Tibial nerve (tissue), 4 donors: ENCODE results near the gene AAMP. TPM values are rescaled to one million over a fixed set of nuclear protein-coding genes. Genes with fewer than 3 reads are reported as not detected.

Source experiments
- DNase-seq, 2 donors: peaks; one replicate each; pipeline ENCODE4 v3.0.0-alpha.2; 2019; ENCODE audit warnings: low spot score in 2 of 2
- H3K27ac ChIP-seq, 4 donors: fragments of 200-600 bp; sonication (generic) in 3 of 4; one replicate each; pipeline ENCODE4 v1.5.1; 2017 to 2019; ENCODE audit warnings: mild to moderate bottlenecking in 1 of 4
- H3K27me3 ChIP-seq, 2 donors: fragments of 200-600 bp; sonication (generic) in 1 of 2; one replicate each; pipeline versions ENCODE4 v1.5.1 to v1.6.0; 2017 to 2019
- H3K36me3 ChIP-seq, 3 donors: fragments of 200-600 bp; sonication (generic); one replicate each; pipeline ENCODE4 v1.5.1; 2018 to 2019
- H3K4me1 ChIP-seq, 4 donors: fragments of 200-600 bp; sonication (generic) in 3 of 4; one replicate each; pipeline ENCODE4 v1.5.1; 2017 to 2019
- H3K4me3 ChIP-seq, 4 donors: fragments of 200-600 bp; sonication (generic) in 3 of 4; one replicate each; pipeline ENCODE4 v1.5.1; 2017 to 2019; ENCODE audit warnings: mild to moderate bottlenecking in 1 of 4, moderate library complexity in 1 of 4
- H3K9me3 ChIP-seq, 4 donors: fragments of 200-600 bp; sonication (generic) in 3 of 4; one replicate each; pipeline ENCODE4 v1.5.1; 2017 to 2019
- EP300 ChIP-seq, 2 donors: sonication (generic); formaldehyde crosslinking; IDR thresholded peaks; one replicate each; pipeline ENCODE4 v1.6.1; 2017; ENCODE audit warnings: antibody characterized with exemption in 2 of 2, mild to moderate bottlenecking in 1 of 2
- POLR2A ChIP-seq, 2 donors: fragments of 450-650 bp; IDR thresholded peaks; one replicate each; pipeline ENCODE4 v1.6.1; 2017; ENCODE audit warnings: antibody characterized with exemption in 2 of 2, mild to moderate bottlenecking in 2 of 2, moderate library complexity in 2 of 2
- WGBS, 2 donors: methylation state at CpG; one replicate each; pipeline ENCODE4 v1.1.5; 2018; 5-methylcytosine and 5-hydroxymethylcytosine counted together
- total RNA-seq, 4 donors: library from RNA; depleted of rRNA; stranded (reverse); fragments of >200 nt; gene quantifications; one replicate each; pipeline ENCODE4 v1.1.0, GENCODE V29; 2016
- TF ChIP-seq, protein P1 (sequence below), 5 experiments: fragments of 200-600 bp in 3 of 5; fragments of 450-650 bp in 2 of 5; sonication (generic) in 3 of 5; IDR thresholded peaks; one replicate each; pipeline ENCODE4 v1.5.1; 2016 to 2019; ENCODE audit warnings: antibody characterized with exemption in 5 of 5, mild to moderate bottlenecking in 3 of 5, moderate library complexity in 2 of 5

The AAMP gene
- total RNA-seq, 4 donors from 2014 or later: 111 to 179 (median 143) TPM

DNA sequence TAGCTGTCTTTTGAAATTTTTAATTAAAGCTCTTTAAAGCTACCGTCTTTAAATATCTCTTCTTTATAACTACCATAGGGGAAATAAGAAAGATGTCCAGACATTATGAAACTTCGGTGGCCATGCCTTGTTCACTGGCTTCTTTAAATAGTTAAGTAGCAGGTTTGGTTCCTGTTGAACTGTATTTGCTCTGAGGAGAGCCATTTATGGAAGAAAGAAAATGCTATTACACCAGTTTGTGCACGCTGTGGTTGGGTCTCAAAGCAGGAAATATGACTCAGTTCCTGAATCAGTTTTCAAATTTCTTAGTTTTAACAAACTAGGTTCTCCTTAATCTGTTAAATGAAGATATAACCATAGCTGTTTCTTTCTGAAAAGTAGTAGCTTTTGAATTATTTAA, 40.7 kb downstream of the AAMP start:
- no peaks in the 10 kb centered on the region for H3K27me3 ChIP-seq
- H3K4me3 ChIP-seq: no peak overlapping the region
- peak overlapping the region in 3 of 4 donors; percentile 8 to 48 (median 38) for H3K27ac ChIP-seq
- DNase-seq: no peak
- TF ChIP-seq EP300 (IDR thresholded peaks at IDR 0.05): peak in 1 of 2 donors; percentile 53
- TF ChIP-seq, protein P1, sequence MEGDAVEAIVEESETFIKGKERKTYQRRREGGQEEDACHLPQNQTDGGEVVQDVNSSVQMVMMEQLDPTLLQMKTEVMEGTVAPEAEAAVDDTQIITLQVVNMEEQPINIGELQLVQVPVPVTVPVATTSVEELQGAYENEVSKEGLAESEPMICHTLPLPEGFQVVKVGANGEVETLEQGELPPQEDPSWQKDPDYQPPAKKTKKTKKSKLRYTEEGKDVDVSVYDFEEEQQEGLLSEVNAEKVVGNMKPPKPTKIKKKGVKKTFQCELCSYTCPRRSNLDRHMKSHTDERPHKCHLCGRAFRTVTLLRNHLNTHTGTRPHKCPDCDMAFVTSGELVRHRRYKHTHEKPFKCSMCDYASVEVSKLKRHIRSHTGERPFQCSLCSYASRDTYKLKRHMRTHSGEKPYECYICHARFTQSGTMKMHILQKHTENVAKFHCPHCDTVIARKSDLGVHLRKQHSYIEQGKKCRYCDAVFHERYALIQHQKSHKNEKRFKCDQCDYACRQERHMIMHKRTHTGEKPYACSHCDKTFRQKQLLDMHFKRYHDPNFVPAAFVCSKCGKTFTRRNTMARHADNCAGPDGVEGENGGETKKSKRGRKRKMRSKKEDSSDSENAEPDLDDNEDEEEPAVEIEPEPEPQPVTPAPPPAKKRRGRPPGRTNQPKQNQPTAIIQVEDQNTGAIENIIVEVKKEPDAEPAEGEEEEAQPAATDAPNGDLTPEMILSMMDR (IDR thresholded peaks at IDR 0.05): no peak
- H3K36me3 ChIP-seq: peaks cover 0 to 92% (median 11%) of the 10 kb centered on the region in 3 donors
- 35 to 40% methylated on average over 3 of the region's 3 CpGs for WGBS, 2 donors
- H3K4me1 ChIP-seq: peaks cover 0 to 56% (median 22%) of the 10 kb centered on the region in 4 donors
- H3K9me3 ChIP-seq: no peaks in the 10 kb centered on the region

DNA sequence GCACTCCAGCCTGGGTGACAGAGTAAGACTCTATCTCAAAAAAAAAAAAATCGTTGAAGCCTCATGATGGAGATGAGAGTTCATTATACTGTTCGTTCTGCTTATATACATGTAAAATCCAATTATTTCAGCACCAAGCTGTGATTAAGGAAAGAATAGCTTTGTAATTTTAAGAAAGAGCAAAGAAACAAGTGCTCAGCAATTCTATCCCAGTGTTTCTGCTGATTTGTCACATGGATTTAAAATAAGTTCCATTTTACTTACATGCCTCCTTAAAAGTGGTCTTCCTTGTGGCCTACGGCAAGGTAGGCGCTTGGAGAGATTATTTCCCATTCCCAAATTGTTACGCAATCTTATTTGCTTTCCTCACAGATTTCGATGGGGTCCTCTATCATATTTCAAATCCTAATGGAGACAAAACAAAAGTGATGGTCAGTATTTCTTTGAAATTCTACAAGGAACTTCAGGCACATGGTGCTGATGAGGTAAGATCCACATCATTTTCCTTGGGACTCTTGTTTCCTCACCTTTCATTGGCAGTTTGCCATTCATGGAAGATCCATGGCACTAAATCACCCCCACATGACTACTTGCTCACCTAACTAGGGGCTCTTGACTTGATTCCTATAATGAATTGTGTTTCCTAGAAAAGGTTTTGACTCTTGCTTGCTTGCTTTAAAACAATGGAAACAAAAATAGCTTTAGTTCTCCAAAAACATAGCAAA, 41.4 kb downstream of the AAMP start:
- WGBS, 2 donors: 83 to 87% methylated on average over 6 of the region's 6 CpGs
- Histone ChIP-seq H3K27ac (peak overlapping the region in 3 of 4 donors; percentile 8 to 43 (median 38)), H3K27me3 (no peaks in the 10 kb centered on the region), H3K4me1 (peaks cover 0 to 61% (median 26%) of the 10 kb centered on the region in 4 donors), H3K36me3 (peaks cover 0 to 91% (median 11%) of the 10 kb centered on the region in 3 donors), H3K4me3 (no peak overlapping the region), H3K9me3 (no peaks in the 10 kb centered on the region)
- DNase-seq: no peak
- TF ChIP-seq POLR2A (IDR thresholded peaks at IDR 0.05): no peak
- TF ChIP-seq, protein P1 (IDR thresholded peaks at IDR 0.05): no peak

DNA sequence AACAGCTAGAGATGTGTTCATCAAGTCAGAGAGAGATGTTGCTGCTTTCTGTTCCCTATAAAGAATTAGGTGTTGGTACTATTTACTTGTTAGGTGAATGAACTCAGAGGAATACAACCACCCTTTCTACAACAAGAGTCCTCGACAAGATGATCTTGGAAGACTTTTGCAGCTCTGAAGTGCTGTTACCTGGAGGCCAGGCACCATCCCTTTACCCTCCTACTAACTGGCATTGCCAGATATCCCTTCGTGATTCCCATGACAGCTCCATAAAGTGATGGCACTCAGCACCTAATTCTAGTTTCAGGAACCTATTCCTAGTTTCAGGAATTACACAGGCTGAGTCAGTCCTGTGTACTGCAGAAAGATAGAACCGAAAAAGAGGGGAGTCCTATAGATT, 43.0 kb downstream of the AAMP start:
- TF ChIP-seq, protein P1 (IDR thresholded peaks at IDR 0.05): no peak
- no peak for TF ChIP-seq POLR2A (IDR thresholded peaks at IDR 0.05)
- TF ChIP-seq EP300 (IDR thresholded peaks at IDR 0.05): no peak
- WGBS, 2 donors: 85 to 92% methylated on average over 3 of the region's 3 CpGs
- Histone ChIP-seq H3K9me3 (no peaks in the 10 kb centered on the region), H3K4me3 (no peak overlapping the region), H3K4me1 (peaks cover 0 to 77% (median 35%) of the 10 kb centered on the region in 4 donors), H3K27me3 (no peaks in the 10 kb centered on the region), H3K27ac (no peak overlapping the region), H3K36me3 (peaks cover 0 to 80% (median 7%) of the 10 kb centered on the region in 3 donors)
- no peak for DNase-seq

DNA sequence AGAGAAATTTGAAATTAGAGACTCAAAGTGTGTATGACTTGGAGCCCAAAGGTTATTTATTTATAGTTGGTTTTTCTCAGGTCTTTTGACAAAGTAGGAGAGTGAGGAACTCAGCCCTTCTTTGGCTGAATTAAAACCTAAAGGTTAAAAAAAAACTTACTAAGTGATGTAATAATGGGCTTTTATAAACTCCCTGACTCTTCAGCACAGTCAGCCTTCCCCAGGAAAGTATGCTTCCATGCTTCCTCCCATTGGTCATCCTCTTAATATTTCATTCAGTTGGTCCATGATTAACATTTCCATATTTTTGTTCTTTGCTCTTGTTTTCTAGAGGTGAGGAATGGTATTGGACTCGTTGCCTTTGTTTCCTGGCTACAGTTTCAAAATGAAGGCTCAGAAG, 45.8 kb downstream of the AAMP start:
- DNase-seq: no peak
- WGBS, 2 donors: 54 to 79% methylated on average over 1 of the region's 1 CpG
- H3K4me3 ChIP-seq: no peak overlapping the region
- H3K4me1 ChIP-seq: peaks cover 0 to 82% (median 48%) of the 10 kb centered on the region in 4 donors
- TF ChIP-seq EP300 (IDR thresholded peaks at IDR 0.05) (no peak), POLR2A (IDR thresholded peaks at IDR 0.05) (no peak)
- TF ChIP-seq, protein P1 (IDR thresholded peaks at IDR 0.05): no peak
- no peaks in the 10 kb centered on the region for H3K9me3 ChIP-seq
- peaks cover 0 to 53% (median 7%) of the 10 kb centered on the region in 3 donors for H3K36me3 ChIP-seq
- no peak overlapping the region for H3K27ac ChIP-seq
- no peaks in the 10 kb centered on the region for H3K27me3 ChIP-seq

DNA sequence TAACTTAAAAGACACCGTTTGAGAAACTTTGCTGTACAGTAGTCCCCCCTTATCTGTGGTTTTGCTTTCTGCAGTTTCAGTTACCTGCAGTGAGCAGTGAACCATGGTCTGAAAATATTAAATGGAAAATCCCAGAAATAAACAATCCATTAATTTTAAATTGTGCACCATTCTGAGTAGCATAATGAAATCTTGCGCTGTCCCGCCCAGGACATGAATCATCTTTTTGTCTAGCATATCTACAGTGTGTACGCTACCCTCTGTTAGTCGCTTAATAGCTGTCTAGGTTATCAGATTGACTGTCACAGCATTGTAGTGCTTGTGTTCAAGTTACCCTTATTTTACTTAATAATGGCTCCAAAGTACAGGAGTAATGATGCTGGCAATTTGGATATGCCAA, 46.9 kb downstream of the AAMP start:
- H3K36me3 ChIP-seq: peaks cover 0 to 42% (median 7%) of the 10 kb centered on the region in 3 donors
- no peaks in the 10 kb centered on the region for H3K9me3 ChIP-seq
- H3K27ac ChIP-seq: no peak overlapping the region
- H3K4me3 ChIP-seq: no peak overlapping the region
- H3K4me1 ChIP-seq: peaks cover 0 to 82% (median 52%) of the 10 kb centered on the region in 4 donors
- H3K27me3 ChIP-seq: no peaks in the 10 kb centered on the region
- TF ChIP-seq POLR2A (IDR thresholded peaks at IDR 0.05) (no peak), EP300 (IDR thresholded peaks at IDR 0.05) (no peak)
- TF ChIP-seq, protein P1 (IDR thresholded peaks at IDR 0.05): no peak
- 81% methylated on average over 5 of the region's 5 CpGs for WGBS, 2 donors
- DNase-seq: no peak
